Measurements from ENCODE around the gene ZNF789.

DNA sequence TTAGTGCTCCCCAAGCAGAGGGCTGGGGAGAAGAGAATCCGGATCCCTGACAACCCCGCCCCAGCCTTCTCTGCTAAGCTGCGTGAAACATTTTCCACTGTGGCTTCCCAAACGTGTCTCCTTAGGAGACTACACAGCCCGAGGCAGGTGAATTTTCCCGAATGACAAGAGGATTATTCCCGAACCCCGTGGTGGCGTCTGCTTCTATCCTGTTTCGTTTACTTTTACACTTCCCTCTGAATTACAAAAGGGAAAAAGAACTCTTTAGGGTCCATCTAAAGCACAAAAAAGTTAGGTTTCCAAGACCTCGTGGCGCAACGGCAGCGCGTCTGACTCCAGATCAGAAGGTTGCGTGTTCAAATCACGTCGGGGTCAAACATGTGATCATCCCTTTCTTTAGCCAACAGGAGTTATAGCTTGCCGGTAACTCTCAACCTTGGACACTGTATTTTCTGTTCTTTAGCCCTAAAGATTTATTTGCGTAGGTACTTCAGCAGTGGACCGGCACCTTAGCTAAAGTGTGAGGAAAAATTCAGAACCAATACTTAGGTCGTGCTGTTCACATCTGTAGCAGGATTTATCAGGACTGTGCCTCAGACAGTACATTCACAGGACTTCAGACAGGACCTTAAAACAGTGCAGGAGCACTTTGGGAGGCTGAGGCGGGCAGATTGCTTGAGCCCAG is 3.2 kb upstream of the ZNF789 start:
- TF ChIP-seq, protein P1, sequence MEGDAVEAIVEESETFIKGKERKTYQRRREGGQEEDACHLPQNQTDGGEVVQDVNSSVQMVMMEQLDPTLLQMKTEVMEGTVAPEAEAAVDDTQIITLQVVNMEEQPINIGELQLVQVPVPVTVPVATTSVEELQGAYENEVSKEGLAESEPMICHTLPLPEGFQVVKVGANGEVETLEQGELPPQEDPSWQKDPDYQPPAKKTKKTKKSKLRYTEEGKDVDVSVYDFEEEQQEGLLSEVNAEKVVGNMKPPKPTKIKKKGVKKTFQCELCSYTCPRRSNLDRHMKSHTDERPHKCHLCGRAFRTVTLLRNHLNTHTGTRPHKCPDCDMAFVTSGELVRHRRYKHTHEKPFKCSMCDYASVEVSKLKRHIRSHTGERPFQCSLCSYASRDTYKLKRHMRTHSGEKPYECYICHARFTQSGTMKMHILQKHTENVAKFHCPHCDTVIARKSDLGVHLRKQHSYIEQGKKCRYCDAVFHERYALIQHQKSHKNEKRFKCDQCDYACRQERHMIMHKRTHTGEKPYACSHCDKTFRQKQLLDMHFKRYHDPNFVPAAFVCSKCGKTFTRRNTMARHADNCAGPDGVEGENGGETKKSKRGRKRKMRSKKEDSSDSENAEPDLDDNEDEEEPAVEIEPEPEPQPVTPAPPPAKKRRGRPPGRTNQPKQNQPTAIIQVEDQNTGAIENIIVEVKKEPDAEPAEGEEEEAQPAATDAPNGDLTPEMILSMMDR (conservative IDR thresholded peaks at IDR 0.05; ENCODE audit: low read length) = no peak
- TF ChIP-seq EZH2phosphoT487 (IDR thresholded peaks at IDR 0.05; ENCODE audit: borderline replicate concordance) = no peak

Data from Loucy (cell line).